Hepatocyte (in vitro differentiated cells): ENCODE results near the gene SERPINA6.

ENCODE experiments used
- CTCF ChIP-seq: fragments of 200-600 bp; sonication (generic); IDR thresholded peaks from 2 replicates; pipeline ENCODE4 v1.5.1; 2016; ENCODE audit warnings: antibody characterized with exemption, mild to moderate bottlenecking; ENCODE audit not compliant: poor library complexity
- EZH2phosphoT487 ChIP-seq: fragments of 200-600 bp; sonication (generic); IDR thresholded peaks from one replicate; pipeline ENCODE4 v1.6.1; 2018; ENCODE audit warnings: antibody characterized with exemption, mild to moderate bottlenecking, low read depth, moderate library complexity; ENCODE audit not compliant: unreplicated experiment, severe bottlenecking

DNA sequence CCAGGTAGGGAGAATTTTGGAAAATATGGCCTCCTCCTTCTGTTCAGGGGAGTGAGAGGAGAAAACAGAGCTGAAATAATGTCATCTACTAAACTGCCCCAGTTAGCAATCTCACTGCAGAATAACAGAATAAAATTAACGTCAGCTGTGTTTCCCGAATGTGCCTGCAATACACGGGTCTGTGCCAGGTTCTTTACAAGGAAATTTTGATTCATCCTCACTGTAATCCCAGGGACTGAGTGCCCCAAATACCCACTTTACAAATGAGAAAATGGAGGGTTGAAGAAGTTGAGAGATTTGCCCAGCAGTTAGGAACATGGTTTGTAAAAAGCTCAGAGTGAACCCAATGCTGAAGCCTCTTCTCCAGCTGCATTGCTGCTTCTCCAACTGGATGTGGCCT, 21.3 kb upstream of the SERPINA6 start:
- TF ChIP-seq CTCF, result no peak
- TF ChIP-seq EZH2phosphoT487, result no peak
